ENCODE results near the gene CCR5. TPM values are rescaled to one million over a fixed set of nuclear protein-coding genes. Genes with fewer than 3 reads are reported as not detected.

CCR5 gene
- total and polyA plus RNA-seq, 2 of the 8 experiments (the other 6 are each of a cell fraction or from before 2014, with no cell fraction given): not detected

DNA sequence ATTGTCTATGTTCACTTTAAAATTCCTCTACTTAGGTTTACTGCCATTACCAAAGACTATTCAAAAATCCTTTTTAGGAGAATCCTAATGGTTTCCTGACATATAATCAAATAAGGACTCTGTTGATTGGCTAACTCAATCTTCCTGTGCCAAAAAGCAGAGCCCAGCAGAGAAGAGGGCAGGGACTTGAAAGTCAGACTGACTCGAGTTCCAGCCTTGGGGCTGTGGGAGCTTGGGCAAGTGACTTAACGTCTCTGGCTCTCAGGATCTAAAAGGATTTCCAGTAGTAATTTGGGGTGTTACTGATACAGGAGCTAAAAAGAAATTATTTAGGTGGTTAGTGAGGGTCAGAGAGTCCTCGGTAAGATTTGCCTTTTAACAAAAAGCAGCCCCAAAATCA lies 10.9 kb downstream of the CCR5 start (continued):
- TF ChIP-seq, protein P1, sequence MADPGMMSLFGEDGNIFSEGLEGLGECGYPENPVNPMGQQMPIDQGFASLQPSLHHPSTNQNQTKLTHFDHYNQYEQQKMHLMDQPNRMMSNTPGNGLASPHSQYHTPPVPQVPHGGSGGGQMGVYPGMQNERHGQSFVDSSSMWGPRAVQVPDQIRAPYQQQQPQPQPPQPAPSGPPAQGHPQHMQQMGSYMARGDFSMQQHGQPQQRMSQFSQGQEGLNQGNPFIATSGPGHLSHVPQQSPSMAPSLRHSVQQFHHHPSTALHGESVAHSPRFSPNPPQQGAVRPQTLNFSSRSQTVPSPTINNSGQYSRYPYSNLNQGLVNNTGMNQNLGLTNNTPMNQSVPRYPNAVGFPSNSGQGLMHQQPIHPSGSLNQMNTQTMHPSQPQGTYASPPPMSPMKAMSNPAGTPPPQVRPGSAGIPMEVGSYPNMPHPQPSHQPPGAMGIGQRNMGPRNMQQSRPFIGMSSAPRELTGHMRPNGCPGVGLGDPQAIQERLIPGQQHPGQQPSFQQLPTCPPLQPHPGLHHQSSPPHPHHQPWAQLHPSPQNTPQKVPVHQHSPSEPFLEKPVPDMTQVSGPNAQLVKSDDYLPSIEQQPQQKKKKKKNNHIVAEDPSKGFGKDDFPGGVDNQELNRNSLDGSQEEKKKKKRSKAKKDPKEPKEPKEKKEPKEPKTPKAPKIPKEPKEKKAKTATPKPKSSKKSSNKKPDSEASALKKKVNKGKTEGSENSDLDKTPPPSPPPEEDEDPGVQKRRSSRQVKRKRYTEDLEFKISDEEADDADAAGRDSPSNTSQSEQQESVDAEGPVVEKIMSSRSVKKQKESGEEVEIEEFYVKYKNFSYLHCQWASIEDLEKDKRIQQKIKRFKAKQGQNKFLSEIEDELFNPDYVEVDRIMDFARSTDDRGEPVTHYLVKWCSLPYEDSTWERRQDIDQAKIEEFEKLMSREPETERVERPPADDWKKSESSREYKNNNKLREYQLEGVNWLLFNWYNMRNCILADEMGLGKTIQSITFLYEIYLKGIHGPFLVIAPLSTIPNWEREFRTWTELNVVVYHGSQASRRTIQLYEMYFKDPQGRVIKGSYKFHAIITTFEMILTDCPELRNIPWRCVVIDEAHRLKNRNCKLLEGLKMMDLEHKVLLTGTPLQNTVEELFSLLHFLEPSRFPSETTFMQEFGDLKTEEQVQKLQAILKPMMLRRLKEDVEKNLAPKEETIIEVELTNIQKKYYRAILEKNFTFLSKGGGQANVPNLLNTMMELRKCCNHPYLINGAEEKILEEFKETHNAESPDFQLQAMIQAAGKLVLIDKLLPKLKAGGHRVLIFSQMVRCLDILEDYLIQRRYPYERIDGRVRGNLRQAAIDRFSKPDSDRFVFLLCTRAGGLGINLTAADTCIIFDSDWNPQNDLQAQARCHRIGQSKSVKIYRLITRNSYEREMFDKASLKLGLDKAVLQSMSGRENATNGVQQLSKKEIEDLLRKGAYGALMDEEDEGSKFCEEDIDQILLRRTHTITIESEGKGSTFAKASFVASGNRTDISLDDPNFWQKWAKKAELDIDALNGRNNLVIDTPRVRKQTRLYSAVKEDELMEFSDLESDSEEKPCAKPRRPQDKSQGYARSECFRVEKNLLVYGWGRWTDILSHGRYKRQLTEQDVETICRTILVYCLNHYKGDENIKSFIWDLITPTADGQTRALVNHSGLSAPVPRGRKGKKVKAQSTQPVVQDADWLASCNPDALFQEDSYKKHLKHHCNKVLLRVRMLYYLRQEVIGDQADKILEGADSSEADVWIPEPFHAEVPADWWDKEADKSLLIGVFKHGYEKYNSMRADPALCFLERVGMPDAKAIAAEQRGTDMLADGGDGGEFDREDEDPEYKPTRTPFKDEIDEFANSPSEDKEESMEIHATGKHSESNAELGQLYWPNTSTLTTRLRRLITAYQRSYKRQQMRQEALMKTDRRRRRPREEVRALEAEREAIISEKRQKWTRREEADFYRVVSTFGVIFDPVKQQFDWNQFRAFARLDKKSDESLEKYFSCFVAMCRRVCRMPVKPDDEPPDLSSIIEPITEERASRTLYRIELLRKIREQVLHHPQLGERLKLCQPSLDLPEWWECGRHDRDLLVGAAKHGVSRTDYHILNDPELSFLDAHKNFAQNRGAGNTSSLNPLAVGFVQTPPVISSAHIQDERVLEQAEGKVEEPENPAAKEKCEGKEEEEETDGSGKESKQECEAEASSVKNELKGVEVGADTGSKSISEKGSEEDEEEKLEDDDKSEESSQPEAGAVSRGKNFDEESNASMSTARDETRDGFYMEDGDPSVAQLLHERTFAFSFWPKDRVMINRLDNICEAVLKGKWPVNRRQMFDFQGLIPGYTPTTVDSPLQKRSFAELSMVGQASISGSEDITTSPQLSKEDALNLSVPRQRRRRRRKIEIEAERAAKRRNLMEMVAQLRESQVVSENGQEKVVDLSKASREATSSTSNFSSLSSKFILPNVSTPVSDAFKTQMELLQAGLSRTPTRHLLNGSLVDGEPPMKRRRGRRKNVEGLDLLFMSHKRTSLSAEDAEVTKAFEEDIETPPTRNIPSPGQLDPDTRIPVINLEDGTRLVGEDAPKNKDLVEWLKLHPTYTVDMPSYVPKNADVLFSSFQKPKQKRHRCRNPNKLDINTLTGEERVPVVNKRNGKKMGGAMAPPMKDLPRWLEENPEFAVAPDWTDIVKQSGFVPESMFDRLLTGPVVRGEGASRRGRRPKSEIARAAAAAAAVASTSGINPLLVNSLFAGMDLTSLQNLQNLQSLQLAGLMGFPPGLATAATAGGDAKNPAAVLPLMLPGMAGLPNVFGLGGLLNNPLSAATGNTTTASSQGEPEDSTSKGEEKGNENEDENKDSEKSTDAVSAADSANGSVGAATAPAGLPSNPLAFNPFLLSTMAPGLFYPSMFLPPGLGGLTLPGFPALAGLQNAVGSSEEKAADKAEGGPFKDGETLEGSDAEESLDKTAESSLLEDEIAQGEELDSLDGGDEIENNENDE (IDR thresholded peaks at IDR 0.05; ENCODE audit: insufficient replicate concordance, low read length): no peak
- TF ChIP-seq TAF7 (optimal IDR thresholded peaks at IDR 0.05; ENCODE audit: borderline replicate concordance, low read depth, low read length) (no peak), SAP30 (IDR thresholded peaks at IDR 0.05; ENCODE audit: insufficient read depth, insufficient replicate concordance, low read length) (no peak), KDM1A (IDR thresholded peaks at IDR 0.05; ENCODE audit: borderline replicate concordance, low read length) (no peak), EGR1 (IDR thresholded peaks at IDR 0.05; ENCODE audit: borderline replicate concordance, low read depth, low read length) (no peak), TEAD4 (IDR thresholded peaks at IDR 0.05; ENCODE audit: low read depth, low read length) (no peak), HDAC6 (IDR thresholded peaks at IDR 0.05; ENCODE audit: low read depth, low read length) (no peak), RXRA (IDR thresholded peaks at IDR 0.05; ENCODE audit: insufficient read depth, low read depth, low read length) (no peak), ZNF274 (IDR thresholded peaks at IDR 0.05; ENCODE audit: borderline replicate concordance, extremely low read depth, low read length) (no peak), CHD1 (IDR thresholded peaks at IDR 0.05; ENCODE audit: low read depth, low read length) (no peak), MAFK (IDR thresholded peaks at IDR 0.05; ENCODE audit: low read depth, low read length) (no peak), HDAC2 (IDR thresholded peaks at IDR 0.05; ENCODE audit: borderline replicate concordance in 1 of 2, low read depth in 2 of 2, low read length in 2 of 2) (no peak)
